ENCODE results near the gene LRRC45.

- TF ChIP-seq CTCF (IDR thresholded peaks at IDR 0.05) (no peak), POLR2AphosphoS5 (IDR thresholded peaks at IDR 0.05) (no peak)
Measured at GRCh38 chr17:82046903-82047302, 23.8 kb downstream of the LRRC45 start.

Measured in prostate gland (tissue), 2 donors.